Panc1 (cell line): ENCODE results near the gene RGS3.

Source experiments
- POLR2AphosphoS5 ChIP-seq: IDR thresholded peaks from 2 replicates; pipeline ENCODE4 v1.6.1; 2012; ENCODE audit warnings: mild to moderate bottlenecking, low read depth, low read length, moderate library complexity
- SIN3A ChIP-seq: IDR thresholded peaks from 2 replicates; pipeline ENCODE4 v1.6.1; 2012; ENCODE audit warnings: low read depth, mild to moderate bottlenecking, low read length, moderate library complexity, borderline replicate concordance; ENCODE audit not compliant: insufficient read depth
- TF ChIP-seq, protein P1 (sequence below): fragments of 450-650 bp; IDR thresholded peaks from 2 replicates; pipeline ENCODE4 v1.5.1; 2017; ENCODE audit warnings: mild to moderate bottlenecking

DNA sequence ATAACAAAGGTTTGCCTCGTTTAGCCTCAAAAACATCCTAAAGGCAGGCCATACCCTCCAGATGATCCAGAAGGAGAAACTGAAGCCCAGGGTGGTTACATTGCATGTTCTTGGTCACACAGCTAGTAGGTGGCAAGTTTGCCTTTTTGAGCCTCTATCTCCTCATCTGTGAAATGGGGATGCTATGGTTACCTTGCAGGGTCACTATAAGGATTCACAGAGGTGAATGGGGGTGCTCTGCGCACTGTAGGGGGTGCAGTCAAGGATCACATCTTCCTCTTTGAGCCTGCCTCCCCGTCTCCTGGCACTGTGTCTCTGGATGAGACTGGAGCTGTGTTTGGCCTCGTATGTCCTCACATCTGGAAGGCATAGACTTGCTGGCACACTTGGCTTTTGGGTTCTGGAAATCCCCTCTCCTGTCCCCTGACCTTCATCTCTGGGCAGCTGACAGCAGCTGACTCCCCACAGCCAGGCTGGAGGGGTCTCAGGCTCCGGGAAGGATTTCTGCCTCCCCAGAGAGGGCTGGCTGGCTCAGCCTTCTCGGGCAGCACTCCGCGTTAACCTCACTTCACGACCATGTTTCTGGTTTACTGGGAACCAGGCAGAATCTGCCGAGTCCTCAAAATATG lies 167.7 kb downstream of the RGS3 start:
- TF ChIP-seq POLR2AphosphoS5 (no peak), SIN3A (no peak)
- TF ChIP-seq, protein P1, sequence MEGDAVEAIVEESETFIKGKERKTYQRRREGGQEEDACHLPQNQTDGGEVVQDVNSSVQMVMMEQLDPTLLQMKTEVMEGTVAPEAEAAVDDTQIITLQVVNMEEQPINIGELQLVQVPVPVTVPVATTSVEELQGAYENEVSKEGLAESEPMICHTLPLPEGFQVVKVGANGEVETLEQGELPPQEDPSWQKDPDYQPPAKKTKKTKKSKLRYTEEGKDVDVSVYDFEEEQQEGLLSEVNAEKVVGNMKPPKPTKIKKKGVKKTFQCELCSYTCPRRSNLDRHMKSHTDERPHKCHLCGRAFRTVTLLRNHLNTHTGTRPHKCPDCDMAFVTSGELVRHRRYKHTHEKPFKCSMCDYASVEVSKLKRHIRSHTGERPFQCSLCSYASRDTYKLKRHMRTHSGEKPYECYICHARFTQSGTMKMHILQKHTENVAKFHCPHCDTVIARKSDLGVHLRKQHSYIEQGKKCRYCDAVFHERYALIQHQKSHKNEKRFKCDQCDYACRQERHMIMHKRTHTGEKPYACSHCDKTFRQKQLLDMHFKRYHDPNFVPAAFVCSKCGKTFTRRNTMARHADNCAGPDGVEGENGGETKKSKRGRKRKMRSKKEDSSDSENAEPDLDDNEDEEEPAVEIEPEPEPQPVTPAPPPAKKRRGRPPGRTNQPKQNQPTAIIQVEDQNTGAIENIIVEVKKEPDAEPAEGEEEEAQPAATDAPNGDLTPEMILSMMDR, result no peak
